ENCODE measurements around the gene BDH2. TPM values are rescaled to one million over a fixed set of nuclear protein-coding genes. Genes with fewer than 3 reads are reported as not detected.

BDH2 gene
- total RNA-seq (2022; extraction: Qiagen RNA extraction; ENCODE audit: low read depth), result 6.7 to 9.5 TPM (median 8.7 TPM) in 5 replicates

DNA sequence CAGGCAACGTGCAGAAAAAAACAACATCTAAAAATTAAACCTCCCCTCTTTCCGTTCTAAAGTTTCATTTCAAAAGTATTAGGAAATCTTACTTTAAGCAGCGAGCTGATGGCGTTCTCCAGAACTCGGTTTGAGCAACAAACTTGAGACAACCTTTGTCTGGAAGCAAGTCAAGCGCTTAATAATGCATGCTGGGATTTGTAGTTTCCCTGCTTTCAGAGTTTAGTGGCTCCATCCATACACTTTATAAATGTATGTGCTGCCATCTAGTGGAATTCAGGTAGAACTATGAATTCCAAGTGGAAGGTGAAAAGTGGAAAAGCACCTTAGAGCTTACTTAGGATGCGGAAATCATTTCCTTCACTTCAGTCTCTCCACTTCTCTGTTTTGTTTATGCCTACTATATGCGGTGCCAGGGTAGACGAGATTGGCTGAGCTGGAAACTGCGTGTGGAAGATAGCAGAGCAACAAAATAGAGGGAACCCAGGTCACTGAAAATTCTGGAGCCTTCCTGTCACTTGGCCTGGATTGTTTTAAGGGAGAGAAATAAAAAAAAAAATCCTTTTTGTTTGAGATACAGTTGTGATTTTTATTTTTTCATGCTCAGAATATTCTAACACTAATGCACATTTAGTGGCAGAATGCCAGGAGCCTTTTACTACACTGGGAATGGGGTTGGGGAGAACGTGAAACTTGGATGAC lies at the start of gene BDH2:
BDH2 (minus strand) TSS at position 144 of the 702 bp plus-strand sequence. CDS start 3,580 bp downstream, outside the sequence.

DNA sequence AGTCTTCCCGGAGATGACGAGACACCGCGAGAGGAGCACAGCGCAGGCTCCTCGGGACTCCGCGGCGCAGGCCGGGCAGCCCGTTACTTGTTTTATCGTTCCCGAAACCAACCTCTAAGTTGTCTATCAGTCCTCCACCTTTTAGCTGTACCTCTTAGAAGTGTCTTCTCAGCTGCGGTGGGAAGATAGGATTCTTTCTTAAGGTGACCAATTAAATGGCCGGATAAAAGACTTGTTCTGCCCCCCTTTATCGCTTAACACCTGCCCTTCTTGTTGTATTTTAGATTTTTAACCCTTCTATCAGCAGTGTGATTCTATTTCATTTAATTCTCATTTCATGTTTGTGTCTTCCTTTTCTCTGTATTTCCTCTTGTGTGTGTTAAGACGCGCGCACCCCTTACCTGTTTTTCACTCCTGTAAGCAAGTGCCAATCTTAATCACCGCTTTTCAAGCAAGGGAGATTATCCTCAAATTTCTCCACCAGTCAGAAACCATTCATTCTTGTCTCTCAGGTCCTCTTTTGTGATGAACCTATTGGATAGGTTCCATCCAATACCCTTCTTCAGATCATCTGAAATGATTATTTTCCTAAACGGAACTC lies 22.8 kb downstream of the BDH2 start, which contains the start of gene SLC9B2:
SLC9B2 (minus strand) TSS at position 15 of the 601 bp plus-strand sequence. CDS start 9,211 bp downstream, outside the sequence.

Other genes starting within 250 kb of the BDH2 start
- gene CISD2, start 230.8 kb downstream of the BDH2 start, total RNA-seq (2022; extraction: Qiagen RNA extraction; ENCODE audit: low read depth), result 30.3 to 44.8 TPM (median 35.7 TPM) in 5 replicates
- gene SLC9B1, start 80.1 kb downstream of the BDH2 start, total RNA-seq (2022; extraction: Qiagen RNA extraction; ENCODE audit: low read depth), result 0.41 TPM in 1 of 5 replicates, not detected in the others
- gene SLC9B2, start 23.1 kb downstream of the BDH2 start, total RNA-seq (2022; extraction: Qiagen RNA extraction; ENCODE audit: low read depth), result 6.4 to 9.8 TPM (median 7.5 TPM) in 5 replicates
- 4.0 to 8.9 TPM (median 7.3 TPM) in 5 replicates for gene CENPE, start 98.5 kb upstream of the BDH2 start, total RNA-seq (2022; extraction: Qiagen RNA extraction; ENCODE audit: low read depth)